ENCODE results near the gene HSPA12A.

DNA sequence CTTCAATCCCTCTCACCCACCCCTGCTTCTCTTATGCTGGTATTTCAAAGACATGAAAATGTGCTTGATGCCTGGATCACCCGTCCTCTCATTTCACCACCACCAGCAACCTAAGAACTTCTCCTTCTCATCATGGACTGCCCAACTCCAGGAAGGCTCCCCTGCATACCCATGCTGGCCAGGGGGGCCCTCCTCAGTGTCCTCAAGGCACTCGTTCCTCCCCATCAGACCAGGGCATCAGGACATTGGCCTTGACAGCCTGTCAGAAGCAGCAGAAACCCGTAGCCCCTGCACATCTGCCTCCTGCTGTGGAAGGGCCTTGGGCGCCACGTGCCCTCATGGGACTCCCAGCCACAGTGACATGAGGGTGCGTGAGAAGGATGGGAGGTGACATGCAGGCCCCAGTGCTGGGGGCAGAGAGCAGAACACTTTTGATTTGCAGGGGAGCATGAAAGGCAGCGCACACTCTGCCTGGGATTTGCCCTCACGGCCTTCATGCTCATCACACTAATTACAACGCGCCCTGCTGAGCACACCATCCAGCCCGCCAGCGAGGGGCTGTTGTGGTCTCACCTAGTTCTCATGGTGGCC lies 1.9 kb upstream of the HSPA12A start:
- TF ChIP-seq, protein P1, sequence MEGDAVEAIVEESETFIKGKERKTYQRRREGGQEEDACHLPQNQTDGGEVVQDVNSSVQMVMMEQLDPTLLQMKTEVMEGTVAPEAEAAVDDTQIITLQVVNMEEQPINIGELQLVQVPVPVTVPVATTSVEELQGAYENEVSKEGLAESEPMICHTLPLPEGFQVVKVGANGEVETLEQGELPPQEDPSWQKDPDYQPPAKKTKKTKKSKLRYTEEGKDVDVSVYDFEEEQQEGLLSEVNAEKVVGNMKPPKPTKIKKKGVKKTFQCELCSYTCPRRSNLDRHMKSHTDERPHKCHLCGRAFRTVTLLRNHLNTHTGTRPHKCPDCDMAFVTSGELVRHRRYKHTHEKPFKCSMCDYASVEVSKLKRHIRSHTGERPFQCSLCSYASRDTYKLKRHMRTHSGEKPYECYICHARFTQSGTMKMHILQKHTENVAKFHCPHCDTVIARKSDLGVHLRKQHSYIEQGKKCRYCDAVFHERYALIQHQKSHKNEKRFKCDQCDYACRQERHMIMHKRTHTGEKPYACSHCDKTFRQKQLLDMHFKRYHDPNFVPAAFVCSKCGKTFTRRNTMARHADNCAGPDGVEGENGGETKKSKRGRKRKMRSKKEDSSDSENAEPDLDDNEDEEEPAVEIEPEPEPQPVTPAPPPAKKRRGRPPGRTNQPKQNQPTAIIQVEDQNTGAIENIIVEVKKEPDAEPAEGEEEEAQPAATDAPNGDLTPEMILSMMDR (IDR thresholded peaks at IDR 0.05) = no peak
- TF ChIP-seq POLR2A (IDR thresholded peaks at IDR 0.05; ENCODE audit: low read depth) (no peak), POLR2AphosphoS5 (IDR thresholded peaks at IDR 0.05) (no peak)

Measured in esophagus muscularis mucosa (tissue), 3 donors.